Measurements from ENCODE around the gene RALGPS2.

RALGPS2 gene, protein sequence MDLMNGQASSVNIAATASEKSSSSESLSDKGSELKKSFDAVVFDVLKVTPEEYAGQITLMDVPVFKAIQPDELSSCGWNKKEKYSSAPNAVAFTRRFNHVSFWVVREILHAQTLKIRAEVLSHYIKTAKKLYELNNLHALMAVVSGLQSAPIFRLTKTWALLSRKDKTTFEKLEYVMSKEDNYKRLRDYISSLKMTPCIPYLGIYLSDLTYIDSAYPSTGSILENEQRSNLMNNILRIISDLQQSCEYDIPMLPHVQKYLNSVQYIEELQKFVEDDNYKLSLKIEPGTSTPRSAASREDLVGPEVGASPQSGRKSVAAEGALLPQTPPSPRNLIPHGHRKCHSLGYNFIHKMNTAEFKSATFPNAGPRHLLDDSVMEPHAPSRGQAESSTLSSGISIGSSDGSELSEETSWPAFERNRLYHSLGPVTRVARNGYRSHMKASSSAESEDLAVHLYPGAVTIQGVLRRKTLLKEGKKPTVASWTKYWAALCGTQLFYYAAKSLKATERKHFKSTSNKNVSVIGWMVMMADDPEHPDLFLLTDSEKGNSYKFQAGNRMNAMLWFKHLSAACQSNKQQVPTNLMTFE

DNA sequence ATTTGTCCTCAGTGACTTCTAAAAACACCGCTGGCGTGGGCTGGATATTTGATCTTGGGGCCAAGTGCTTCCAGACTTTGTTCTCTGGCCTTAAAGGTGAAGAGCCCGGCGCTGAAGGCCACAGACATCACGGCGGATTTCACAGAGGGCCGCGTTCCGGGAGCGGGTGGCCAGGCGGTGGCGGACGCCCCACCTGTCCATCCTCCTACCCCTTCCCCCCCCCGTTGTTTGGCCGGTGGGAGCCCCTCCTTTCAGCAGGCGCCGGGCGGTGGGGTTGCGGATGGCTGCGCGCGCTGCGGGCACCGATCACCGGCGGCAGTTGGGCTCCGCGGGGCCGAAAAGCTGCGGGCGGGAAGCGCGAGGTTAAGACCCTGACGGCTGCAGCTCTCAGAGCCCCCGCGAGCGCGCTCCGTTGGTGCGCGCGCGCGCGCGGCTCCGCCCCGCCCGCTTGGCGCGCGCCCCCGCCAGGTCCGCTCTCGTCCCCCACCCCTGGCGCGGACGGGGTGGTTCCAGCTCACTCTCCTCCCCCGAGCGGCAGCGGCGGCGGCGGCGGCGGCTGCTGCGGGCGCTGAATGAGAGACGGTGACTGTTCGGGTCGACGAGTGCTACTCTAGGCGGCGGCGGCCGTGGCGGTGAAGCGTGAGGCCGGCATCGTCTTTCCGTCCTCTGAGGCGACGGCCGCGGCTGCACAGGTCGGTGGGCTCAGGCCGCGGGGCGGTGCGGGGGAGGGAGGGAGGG is at the start of gene RALGPS2:
Gene RALGPS2 (plus strand): TSS at position 517 of the 738 bp plus-strand sequence. CDS start 51,521 bp downstream, outside the sequence.
- peak; percentile 75 for DNase-seq

DNA sequence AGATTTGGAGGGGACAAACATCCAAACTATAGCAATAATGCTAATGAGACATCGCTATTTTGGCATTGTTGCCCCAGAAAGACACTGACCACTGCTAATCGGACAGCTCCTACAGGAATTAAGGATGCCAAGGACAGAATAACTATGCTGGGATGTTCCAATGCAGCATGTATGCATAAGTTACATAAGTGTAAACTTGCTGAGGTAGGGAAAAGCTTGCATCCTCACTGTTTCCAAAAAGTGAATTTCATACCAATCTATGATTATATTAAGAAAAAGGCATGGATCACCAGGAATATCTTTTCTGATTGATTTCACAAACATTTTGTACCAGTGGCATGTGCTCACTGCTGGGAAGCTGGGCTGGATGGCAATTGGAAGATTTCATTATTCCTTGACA is 45.8 kb upstream of the RALGPS2 start:
- DNase-seq = no peak

DNA sequence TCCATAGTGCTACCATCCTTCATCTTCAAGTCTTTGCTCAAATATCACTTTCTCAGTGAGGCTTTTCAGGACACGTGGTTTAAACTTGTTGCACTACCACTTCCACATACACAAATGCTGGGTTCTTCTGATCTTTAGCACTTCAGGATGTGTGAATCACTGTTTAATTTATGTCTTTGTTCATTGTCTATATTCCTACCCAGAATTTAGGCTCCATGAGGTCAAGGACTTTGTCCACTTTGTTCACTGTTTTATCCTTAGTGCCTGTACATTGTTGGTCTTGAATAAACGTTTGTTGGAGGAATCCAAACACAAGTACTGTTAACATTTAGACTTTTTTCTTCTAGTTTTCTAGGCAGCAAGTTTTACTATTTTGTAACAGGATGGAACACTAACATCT is 42.6 kb upstream of the RALGPS2 start:
- DNase-seq = no peak

DNA sequence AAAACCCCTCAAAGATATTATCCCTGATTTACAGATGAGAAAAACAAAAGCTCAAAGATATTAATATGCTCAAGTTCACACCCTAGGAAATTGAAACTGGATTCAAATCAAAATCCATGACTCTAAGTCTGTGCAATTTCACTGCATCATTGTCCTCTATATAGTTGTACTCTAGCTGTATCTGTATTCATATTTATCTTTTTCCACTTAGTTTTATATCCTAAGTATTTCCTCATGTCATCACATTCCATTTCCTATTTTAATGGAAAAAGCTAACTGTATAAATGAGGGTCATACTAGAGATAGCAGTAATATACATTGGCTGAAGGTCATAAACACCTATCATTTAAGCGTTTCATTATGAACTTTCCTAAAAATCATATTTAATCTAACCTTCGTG is 42.2 kb upstream of the RALGPS2 start:
- no peak for DNase-seq

DNA sequence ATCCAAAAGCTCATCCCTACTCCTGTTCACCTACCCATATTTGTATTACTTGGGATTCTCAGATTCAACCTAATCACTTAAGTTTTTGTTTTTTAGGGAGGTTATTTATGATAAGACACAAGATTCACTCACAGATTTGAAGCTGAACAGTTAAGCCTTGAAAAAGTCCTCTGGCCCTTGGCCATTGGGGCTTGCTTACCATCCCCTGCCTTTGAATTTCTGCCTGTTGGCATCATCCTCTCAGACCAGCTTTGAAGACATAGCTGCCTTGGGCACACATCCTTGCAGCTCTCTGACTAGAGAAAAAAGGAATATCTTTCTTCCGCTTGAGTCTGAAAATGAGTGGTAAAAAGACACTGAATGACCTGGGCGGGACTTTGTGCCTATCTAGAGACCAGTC is 41.8 kb upstream of the RALGPS2 start:
- no peak for DNase-seq

DNA sequence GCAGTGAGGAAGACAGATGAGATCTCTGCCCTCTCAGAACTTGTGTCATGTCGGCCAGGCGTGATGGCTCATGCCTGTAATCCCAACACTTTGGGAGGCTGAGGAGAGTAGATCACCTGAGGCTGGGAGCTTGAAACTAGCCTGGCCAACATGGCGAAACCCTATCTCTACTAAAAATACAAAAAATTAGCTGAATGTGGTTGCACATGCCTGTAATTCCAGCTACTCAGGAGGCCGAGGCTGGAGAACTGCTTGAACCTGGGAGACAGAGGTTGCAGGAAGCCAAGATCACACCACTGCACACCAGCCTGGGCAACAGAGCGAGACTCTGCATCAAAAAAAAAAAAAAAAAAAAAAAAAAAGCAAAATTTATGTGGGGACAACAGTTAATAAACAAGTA is 40.9 kb upstream of the RALGPS2 start:
- DNase-seq = no peak

DNA sequence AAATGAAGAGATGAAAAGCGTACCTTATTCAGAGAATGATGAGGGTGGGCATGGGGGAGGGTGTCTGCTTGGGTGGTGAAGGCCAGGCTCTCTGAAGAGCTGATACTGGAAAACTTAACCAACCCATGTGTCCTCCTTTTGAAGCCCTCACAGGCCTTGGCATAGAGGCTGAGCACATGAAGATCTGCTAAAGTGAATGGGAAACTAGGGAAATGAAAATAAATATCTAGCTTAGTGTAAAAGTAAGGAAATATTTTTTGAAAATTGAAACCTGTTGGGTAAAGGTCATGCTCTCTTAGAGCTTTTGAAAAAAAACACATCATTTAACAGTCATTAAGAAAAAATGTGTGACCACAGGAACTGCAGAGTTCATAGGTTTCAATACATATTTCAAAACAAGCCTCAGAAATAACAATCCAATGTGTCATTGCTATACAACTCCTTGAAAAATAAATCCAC is 40.5 kb upstream of the RALGPS2 start:
- DNase-seq = no peak

DNA sequence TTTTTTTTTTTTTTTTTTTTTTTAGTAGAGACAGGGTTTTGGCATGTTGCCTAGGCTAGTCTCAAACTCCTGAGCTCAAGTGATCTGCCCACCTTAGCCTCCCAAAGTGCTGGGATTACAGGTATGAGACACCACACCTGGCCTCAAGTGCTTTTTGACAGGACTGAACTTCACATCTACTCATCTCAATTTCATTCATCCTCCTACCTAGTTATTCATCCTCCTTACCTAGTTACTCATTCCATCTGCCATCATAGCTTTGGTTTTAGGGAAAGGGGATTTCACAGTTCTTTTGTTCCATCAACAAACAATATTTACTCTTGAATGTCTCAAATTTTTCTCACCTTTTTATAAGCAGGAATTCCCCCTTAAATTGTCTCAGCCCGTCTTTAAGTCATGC is 38.6 kb upstream of the RALGPS2 start:
- no peak for DNase-seq

DNA sequence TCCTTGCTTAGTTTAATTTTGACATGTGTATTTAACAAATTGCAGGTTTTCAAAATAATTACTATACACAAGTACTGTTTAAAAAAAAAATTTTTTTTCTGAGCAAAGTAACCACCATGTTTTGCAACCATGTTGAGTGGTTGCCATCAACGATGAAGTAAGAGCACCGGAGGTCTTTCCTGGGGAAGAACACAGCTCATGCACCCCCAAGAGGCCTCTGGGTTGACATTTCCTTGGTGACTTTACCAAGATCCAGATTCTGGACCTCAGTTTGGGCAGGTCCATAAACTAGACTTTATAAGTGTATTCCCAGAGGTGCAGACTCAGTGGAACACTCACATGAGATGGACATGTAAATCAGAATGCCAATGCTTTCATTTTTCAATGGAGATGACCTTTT is 36.8 kb upstream of the RALGPS2 start:
- DNase-seq = no peak

DNA sequence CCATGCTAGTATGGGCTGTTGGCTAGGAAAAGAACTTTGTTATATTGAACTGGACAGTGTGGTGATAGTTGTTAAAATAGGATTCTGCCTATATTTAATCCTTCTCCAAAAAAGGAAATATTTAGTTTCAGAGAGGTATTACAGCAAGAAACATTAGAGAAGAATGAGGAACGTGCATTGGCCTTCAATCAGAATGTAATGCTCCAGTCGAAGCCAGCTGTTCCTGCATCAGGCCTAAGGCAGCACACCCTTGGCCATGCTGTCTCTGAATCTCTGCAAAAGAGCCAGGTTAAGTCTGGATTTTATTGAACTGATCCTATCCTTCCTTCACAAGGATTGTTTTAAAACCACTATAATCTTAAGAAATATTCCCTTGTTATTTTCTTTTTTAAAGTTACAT is 35.3 kb upstream of the RALGPS2 start:
- no peak for DNase-seq

DNA sequence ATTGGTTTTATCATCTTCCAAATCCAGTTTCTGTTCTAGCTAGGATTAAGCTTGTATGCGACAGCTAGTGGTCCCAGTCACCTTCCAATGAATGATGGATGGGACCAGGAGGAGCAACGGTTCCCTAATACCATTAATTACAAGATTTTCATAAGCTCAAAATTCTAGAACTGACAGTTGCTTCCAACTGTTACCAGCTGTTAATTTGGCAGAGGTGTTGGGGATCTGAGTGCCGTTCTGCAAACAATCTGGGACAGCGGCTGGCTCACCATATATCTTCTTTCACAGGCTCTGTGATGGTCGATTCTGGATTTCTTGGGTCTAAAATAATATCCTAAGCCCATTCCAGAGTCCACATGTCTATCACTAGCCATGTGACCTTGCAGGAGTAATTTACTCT is 34.5 kb upstream of the RALGPS2 start:
- DNase-seq = no peak

DNA sequence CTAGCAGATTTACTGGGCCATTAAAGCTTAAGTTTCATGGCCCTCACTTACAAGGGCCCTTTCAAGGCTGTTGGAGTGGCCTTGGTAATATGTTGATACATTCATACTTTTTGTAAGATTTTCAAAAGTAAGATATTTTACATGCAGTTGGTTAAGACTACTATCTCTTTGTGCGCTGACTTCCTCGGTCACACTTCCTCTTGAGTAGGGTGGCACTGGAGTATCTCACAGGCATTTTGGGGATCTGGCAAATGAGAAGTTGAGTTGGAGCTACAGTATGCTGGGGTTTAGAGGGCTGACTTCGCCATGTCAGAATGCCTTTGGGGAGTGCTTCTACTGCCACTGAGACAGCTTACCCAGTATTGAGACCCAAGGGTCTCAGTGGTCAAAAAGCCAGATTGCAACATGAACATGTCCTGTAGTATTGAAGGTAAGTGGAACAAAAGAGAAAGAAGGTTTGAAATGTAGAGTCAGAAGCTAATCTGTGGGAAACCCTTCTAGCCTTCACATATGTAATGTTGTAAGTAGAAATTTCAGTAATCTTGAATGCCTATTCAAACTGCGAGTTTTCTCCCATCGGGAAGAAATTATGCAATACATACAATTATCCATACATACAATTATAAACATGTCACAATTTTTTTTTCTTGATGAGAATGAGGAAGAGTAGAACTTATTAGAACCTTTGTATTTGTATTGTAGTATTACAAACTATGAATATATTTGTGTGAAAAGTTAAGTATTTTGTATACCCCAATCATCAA is 32.3 kb upstream of the RALGPS2 start:
- no peak for DNase-seq

DNA sequence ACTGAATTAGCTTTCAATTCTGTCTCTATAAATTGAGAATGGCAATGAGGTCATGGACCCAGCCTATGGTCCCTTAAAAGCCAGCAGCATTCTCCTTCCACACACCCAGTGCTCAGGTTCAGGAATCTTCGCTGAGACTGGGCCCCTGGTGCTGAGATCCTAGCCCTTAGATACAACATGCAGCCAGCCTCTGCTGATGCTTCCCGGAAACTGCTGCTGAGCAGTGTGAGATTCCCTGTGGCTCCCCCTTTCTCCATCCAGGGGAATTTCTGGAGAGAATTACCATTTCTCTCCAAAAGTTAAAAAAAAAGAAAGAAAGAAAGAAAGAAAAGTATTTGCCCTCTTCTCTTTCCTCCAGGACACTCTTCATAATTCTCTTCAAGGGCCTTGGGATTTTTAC is 31.7 kb upstream of the RALGPS2 start:
- DNase-seq = no peak

DNA sequence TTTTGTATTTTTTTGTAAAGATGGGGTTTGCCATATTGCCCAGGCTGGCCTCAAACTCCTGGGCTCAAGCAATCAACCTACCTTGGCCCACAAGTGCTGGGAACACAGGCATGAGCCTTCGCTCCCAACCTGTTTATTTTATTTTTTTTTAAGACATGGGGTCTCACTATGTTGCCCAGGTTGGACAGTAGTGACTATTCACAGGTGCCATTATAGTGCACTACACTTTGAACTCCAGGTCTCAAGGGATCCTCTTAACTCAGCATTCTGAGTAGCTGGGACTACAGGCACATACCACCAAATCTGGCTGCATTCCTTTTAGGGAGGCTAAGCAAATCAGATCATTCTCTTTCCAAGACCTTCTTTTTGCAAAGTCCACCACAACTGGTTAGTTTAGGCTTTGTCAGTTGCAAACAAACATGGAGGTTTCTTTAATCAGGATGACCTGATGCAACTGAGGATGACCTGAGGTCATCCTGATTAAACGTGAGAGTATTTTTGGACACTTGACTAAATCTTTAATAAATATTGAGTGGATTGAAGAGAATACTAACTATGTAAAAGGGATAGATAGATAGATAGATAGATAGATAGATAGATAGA is 30.0 kb upstream of the RALGPS2 start:
- DNase-seq = no peak

DNA sequence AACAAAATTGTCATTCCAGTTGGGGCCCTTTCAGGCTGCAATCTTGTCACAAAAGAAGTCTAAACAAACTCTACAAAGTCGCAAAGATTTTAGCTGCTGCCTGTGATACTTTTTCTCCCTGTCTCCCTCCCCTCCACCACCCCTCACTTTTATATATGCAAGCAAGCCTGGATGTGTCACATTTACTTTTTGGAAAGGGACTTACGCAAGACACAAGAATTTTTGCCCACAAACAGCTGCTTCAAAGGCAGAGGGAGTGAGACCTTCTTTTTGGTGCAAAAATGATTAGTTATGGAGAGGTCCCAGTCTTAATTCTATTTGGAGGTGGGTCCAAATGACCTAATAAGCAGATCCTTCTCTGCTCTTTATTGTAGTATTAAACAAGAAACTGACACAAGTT is 22.9 kb upstream of the RALGPS2 start:
- DNase-seq = no peak

DNA sequence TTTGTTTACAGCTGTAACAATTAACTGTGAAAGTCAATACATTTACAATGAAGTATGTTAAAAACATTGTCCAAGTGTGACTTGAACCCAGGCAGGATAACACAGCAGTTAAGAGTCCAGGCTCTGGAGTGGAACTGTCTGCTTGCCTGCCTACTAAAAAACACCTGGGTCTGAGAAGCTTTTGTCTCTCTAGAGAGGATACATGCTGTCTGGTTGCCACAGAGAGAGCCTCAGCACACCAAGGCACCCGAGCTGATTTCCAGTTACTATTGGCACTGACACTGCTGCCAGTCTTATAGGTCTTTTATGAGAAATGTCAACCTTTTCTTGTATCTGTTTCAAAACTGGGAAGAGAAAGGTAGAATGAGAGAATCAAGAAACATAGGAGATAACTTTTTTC is 20.2 kb upstream of the RALGPS2 start:
- DNase-seq = no peak

DNA sequence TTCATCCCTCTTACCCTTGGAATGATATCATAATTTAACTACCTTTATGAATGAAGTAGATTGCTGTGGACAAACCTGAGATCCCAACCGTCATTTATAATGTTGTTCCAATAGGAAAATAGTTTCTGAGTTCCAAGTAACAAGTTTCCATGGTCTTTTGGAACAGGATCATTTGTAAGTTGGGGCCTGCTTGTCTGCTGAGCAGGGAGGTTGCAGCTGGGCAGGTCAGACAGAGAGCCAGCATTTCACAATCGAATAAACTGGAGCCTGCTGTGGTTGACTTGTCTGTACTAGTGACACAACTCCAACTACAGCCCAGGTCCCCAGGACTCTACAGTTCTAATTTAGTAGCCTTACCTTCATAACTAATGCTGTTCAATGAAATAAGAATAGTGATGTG is 18.6 kb upstream of the RALGPS2 start:
- no peak for DNase-seq

DNA sequence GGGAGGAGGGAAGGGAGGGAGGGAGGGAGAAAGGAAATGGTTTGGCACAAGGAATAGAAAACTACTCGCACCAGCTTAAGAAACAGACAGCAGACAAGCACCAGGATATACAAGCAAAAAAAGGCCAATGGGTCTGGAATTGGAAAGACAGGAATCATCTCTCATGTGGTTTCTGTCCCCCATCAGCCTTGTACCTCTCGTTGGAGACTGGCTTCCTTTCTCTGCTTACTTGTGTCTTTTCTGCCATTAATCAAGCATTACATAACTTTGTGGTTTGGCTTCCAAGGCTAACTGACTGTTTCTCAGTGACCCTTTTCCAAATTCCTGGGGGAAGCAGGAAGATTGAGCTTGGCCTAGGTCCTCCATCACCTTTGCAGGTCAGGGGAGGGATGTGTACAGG is 11.8 kb upstream of the RALGPS2 start:
- DNase-seq = no peak

DNA sequence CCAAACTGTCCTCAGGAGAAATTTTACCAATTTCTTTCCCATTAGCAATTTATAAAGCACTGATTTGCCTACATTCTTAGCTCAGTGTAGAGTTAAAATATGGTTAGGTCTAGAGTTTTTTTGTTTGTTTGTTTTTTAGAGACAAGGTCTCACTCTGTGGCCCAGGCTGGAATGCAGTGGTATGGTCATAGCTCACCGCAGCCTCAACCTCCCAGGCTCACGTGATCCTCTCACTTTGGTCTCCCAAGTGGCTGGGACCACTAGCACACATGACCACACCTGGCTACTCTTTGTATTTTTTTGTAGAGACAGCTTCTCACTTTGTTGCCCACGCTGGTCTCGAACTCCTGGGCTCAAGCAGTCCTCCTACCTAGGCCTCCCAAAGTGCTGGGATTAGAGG is 10.6 kb upstream of the RALGPS2 start:
- no peak for DNase-seq

DNA sequence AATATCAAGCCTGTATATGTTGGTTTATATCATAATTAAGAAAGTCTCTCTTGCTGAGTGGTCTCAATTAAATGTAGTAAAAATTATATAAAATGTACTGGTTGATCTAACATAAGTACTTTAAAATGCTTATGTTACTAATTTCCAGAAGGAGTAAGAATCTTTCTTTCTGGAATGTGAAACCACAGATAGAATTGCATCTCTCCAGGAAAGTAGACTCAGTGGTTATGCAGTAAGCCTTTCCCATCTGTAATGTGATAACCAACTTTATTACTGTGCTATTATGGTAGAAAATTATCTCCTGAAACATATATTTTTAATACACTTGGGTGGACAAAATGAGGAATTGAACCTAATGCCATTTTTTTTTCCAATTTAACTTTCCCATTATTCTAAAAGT is 8.9 kb upstream of the RALGPS2 start:
- no peak for DNase-seq

DNA sequence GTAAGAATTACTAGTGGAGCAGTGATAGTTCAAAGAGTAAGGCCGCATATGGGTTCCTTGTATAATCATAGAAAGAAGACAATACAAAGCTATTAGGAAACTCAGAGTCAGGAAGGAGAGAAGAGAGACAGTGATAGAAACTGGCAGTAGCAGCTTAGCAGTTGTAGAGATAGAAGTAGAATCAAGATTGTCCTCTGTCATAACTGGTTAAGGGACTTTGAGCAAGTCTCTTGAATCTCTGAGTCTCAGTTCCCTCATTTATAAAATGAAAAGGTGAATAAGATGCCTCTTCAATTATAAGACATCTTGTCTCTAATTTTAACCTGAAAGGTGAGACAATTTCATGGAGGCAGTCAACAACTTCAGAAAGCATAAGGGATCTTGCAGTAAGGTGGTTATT is 6.5 kb upstream of the RALGPS2 start:
- DNase-seq = no peak

DNA sequence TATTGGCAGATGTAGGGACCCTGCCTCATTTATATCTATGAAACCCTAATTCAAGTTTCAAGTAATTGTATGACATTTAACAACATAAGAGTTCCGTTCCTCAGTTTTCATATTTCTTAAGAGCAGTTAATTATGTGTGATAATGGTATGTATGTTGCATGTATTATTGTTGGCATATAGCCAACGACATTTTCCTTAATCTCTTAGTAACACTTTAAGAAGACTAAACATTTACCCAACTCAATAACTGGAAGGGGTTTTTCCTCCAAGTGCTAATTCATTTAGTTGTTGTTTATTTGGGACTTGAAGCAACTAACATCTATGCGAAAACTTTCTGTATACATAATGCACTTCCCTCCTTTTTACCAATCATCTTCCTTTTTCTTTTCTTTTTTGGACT is 1.5 kb upstream of the RALGPS2 start:
- DNase-seq = no peak

DNA sequence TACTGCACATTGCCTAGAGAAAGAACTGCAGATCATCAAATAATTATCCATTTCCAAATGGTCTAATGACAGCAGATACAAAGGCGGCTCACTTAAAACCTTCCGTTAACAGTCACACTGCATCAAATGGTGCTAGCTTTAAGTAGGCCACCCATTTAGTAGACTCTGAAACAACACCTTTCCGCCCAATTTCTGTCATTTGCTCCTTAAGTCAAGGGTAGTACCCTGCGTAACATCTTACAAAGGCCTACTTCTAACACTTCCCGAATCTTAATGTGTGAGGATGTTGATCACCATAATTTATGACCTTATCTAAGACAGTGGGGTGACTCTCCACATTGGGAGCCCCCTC is 692 bp upstream of the RALGPS2 start:
- DNase-seq = no peak
